Heart right ventricle (tissue), 16 donors: Measurements from ENCODE around the gene SHQ1. TPM values are rescaled to one million over a fixed set of nuclear protein-coding genes. Genes with fewer than 3 reads are reported as not detected.

Experiments used
- ATAC-seq, 8 donors: fragments of 200-7000 bp; cut with Tn5 transposase; one replicate each; pipeline ENCODE4 v1.9.1; 2020; ENCODE audit warnings: mild to moderate bottlenecking in 8 of 8, moderate library complexity in 8 of 8, moderate number of reproducible peaks in 1 of 8
- DNase-seq, 2 donors: peaks; one replicate each; pipeline ENCODE4 v3.0.0-alpha.2; 2020
- H3K27ac ChIP-seq, 10 donors: fragments of 200-600 bp; sonication (generic) in 2 of 10; one replicate each; pipeline versions ENCODE4 v1.5.0 to v1.8.0; 2020 to 2022; ENCODE audit warnings: mild to moderate bottlenecking in 3 of 10
- H3K27me3 ChIP-seq, 7 donors: fragments of 200-600 bp; one replicate each; pipeline ENCODE4 v1.8.0; 2021 to 2022; ENCODE audit warnings: mild to moderate bottlenecking in 2 of 7
- H3K36me3 ChIP-seq, 9 donors: fragments of 200-600 bp; sonication (generic) in 1 of 9; one replicate each; pipeline versions ENCODE4 v1.5.0 to v1.8.0; 2020 to 2022; ENCODE audit warnings: mild to moderate bottlenecking in 2 of 9
- H3K4me1 ChIP-seq, 9 donors: fragments of 200-600 bp; sonication (generic) in 1 of 9; one replicate each; pipeline versions ENCODE4 v1.5.0 to v1.8.0; 2020 to 2022; ENCODE audit warnings: mild to moderate bottlenecking in 4 of 9
- H3K4me3 ChIP-seq, 10 donors: fragments of 200-600 bp; sonication (generic) in 2 of 10; one replicate each; pipeline versions ENCODE4 v1.5.0 to v1.8.0; 2020 to 2022; ENCODE audit warnings: mild to moderate bottlenecking in 7 of 10, moderate library complexity in 2 of 10
- H3K9me3 ChIP-seq, 11 donors: fragments of 200-600 bp in 10 of 11; sonication (generic) in 2 of 11; one replicate each; pipeline versions ENCODE4 v1.5.0 to v1.8.0; 2013 to 2022; ENCODE audit warnings: mild to moderate bottlenecking in 2 of 11, control low read depth in 1 of 11, moderate library complexity in 1 of 11
- WGBS, 2 donors: extraction: QIAGEN DNeasy Blood & Tissue Kit; methylation state at CpG; one replicate each; pipeline ENCODE4 v1.1.7; 2013; ENCODE audit warnings: inconsistent platforms in 1 of 2; 5-methylcytosine and 5-hydroxymethylcytosine counted together
- intact Hi-C, 10 donors: fragments of 100-400 bp; cut with DNase I; formaldehyde crosslinking; loops; one replicate each; pipeline versions ENCODE4 v1.11.1 to v1.14.2; 2022
- polyA plus RNA-seq, 2 donors: library from polyadenylated mRNA; stranded (reverse); fragments of 200-250 nt; gene quantifications; one replicate each; pipeline ENCODE4 v1.2.3, GENCODE V29; 2013
- total RNA-seq, 10 donors: library from RNA; stranded (reverse); fragmentation: NEBNext Ultra II Directional in 3 of 10; extraction: Animal tissue kit (Norgen Biotek cat#: 25700) in 3 of 10; gene quantifications; one replicate each; pipeline versions ENCODE4 v1.2.1 to v1.2.4, GENCODE V29; 2021 to 2023
- TF ChIP-seq, protein P1 (sequence below), 9 donors: fragments of 200-600 bp; sonication (generic) in 2 of 9; IDR thresholded peaks; one replicate each; pipeline versions ENCODE4 v1.5.0 to v1.8.0; 2021 to 2022; ENCODE audit warnings: antibody characterized with exemption in 9 of 9, mild to moderate bottlenecking in 5 of 9, moderate library complexity in 1 of 9
- donor health status: Arrhythmogenic right ventricular cardiomyopathy.
- donor health status: ischemic (EF 13 %, LVEDD 7.1; RV severe dilation, severe dysfunction).
- donor health status: healthy with polysubstance abuse.
- donor health status: DM: no; HTN: yes; CAD: no.
- donor health status: DM: no; HTN: no; CAD: no.
- donor health status: ischemic (EF 25% LVEDD 6.9; RV normal size, moderate dysfunction).
- donor health status: ischemic (EF 25% LVEDD 5.7; RV mildly dilated, moderate dysfunction).
- donor health status: healthy.
- donor health status: DM: yes; HTN: yes; CAD: no.
- donor health status: Ischemic cardiomyopathy.
- donor health status: ischemic (EF 35%, LVEDD 5.7; RV mildly dilated, moderate dysfunction).
- donor health status: nonischemic (EF 11% LVEDD 7.7; RV severe dilation, severe dysfunction).
- donor health status: DM: yes; HTN: yes; CAD: no.
- donor health status: PGD.
- donor health status: ischemic (EF 29% LVEDD 5.4; RV normal size, mild dysfunction).
- donor health status: nonischemic (EF 23%, LVEDD 6.1; RV moderate dilation, normal function).

SHQ1 gene
- total and polyA plus RNA-seq, 12 donors: 8.0 to 24.0 (median 17.2) TPM

DNA sequence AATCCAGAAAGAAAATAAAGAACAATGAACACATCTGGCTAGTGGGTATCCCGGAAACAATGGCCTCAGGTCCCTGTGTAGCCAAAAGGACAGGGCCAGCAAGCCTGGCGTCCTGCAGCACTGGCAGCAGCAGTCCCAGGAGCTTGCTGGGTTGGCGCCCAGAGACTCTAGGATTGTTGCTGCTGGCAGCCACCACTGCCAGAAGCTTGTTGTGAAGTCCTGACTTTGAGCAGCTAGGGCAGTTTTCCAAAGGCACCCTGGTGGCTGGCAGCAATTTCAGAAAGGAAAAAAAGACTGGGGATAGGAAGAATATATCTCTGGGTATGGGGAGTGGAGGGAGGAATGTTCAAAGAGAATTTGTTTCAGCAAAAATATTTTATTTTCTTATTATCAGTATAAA is 11.3 kb downstream of the SHQ1 start:
- intact Hi-C loops: no loop called here
- H3K27ac ChIP-seq: peak overlapping the region in 1 of 10 donors; percentile 20
- H3K27me3 ChIP-seq: no peaks in the 10 kb centered on the region
- peak; percentile 78 to 80 for DNase-seq
- H3K9me3 ChIP-seq: no peaks in the 10 kb centered on the region
- WGBS, 2 donors: 43 to 63% methylated on average over 3 of the region's 3 CpGs
- peak; percentile 82 to 99 (median 96) for ATAC-seq
- peaks cover 0 to 16% (median 0%) of the 10 kb centered on the region in 9 donors for H3K4me1 ChIP-seq
- H3K4me3 ChIP-seq: no peak overlapping the region
- peaks cover 0 to 95% (median 20%) of the 10 kb centered on the region in 9 donors for H3K36me3 ChIP-seq
- TF ChIP-seq, protein P1, sequence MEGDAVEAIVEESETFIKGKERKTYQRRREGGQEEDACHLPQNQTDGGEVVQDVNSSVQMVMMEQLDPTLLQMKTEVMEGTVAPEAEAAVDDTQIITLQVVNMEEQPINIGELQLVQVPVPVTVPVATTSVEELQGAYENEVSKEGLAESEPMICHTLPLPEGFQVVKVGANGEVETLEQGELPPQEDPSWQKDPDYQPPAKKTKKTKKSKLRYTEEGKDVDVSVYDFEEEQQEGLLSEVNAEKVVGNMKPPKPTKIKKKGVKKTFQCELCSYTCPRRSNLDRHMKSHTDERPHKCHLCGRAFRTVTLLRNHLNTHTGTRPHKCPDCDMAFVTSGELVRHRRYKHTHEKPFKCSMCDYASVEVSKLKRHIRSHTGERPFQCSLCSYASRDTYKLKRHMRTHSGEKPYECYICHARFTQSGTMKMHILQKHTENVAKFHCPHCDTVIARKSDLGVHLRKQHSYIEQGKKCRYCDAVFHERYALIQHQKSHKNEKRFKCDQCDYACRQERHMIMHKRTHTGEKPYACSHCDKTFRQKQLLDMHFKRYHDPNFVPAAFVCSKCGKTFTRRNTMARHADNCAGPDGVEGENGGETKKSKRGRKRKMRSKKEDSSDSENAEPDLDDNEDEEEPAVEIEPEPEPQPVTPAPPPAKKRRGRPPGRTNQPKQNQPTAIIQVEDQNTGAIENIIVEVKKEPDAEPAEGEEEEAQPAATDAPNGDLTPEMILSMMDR (IDR thresholded peaks at IDR 0.05): peak in 3 of 9 donors; percentile 20 to 33 (median 27)

DNA sequence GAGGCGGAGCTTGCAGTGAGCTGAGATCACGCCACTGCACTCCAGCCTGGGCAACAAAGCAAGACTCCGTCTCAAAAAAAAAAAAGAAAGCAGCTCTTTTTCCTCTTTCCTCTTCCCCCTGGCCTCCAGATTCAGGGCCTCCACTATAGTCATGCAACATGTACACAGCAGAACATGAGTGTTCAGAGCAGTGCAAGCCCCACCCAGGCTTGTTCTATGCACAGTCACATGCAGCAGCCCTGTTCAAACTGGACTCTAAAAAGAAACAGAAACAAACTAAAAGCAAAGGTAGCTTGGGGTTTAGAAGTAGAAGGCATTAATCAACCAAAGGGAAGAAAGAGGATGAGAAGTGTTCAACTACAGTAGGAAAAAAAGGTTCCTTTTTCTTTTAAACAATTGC is 11.8 kb downstream of the SHQ1 start:
- DNase-seq: no peak
- ATAC-seq: peak in 2 of 8 donors; percentile 23 to 63
- Histone ChIP-seq H3K4me3 (no peak overlapping the region), H3K36me3 (peaks cover 0 to 95% (median 23%) of the 10 kb centered on the region in 9 donors), H3K4me1 (peaks cover 0 to 16% (median 0%) of the 10 kb centered on the region in 9 donors), H3K27me3 (no peaks in the 10 kb centered on the region), H3K9me3 (no peaks in the 10 kb centered on the region), H3K27ac (no peak overlapping the region)
- TF ChIP-seq, protein P1 (IDR thresholded peaks at IDR 0.05): no peak
- WGBS, 2 donors: 98 to 100% methylated on average over 3 of the region's 3 CpGs
- intact Hi-C loops: no loop called here

GRCh38 chr3:72830452-72831223 is 17.6 kb downstream of the SHQ1 start:
- Histone ChIP-seq H3K4me3 (no peak overlapping the region), H3K27ac (no peak overlapping the region), H3K9me3 (no peaks in the 10 kb centered on the region), H3K36me3 (peaks cover 0 to 64% (median 10%) of the 10 kb centered on the region in 9 donors), H3K4me1 (peaks cover 0 to 16% (median 0%) of the 10 kb centered on the region in 9 donors), H3K27me3 (no peaks in the 10 kb centered on the region)
- ATAC-seq (peak in 1 of 8 donors; percentile 37), DNase-seq (no peak)
- intact Hi-C loops: no loop called here
- TF ChIP-seq, protein P1 (IDR thresholded peaks at IDR 0.05): no peak

GRCh38 chr3:72829701-72830100 is 18.5 kb downstream of the SHQ1 start:
- peaks cover 0 to 56% (median 10%) of the 10 kb centered on the region in 9 donors for H3K36me3 ChIP-seq
- no peak for ATAC-seq
- no peak for DNase-seq
- intact Hi-C loops: loop anchor here in 7 of 10 donors (10.0 kb wide), 7 partner anchors 165 to 1115 kb away; partner anchors contain the start of gene EIF4E3 (in 1 of the 7)
- TF ChIP-seq, protein P1 (IDR thresholded peaks at IDR 0.05): no peak
- H3K9me3 ChIP-seq: no peaks in the 10 kb centered on the region
- no peak overlapping the region for H3K4me3 ChIP-seq
- no peak overlapping the region for H3K27ac ChIP-seq
- H3K4me1 ChIP-seq: peaks cover 0 to 16% (median 0%) of the 10 kb centered on the region in 9 donors
- H3K27me3 ChIP-seq: no peaks in the 10 kb centered on the region
